A673 (cell line): ENCODE data around the gene WFDC13. TPM values are rescaled to one million over a fixed set of nuclear protein-coding genes. Genes with fewer than 3 reads are reported as not detected.

Experiments used
- microRNA-seq: library from miRNA; unstranded; fragments of <30 nt; microRNA quantifications from one replicate; pipeline ENCODE4 v1.2.0, GENCODE V29; 2021
- total RNA-seq: library from RNA; stranded (reverse); gene quantifications from 2 replicates; pipeline ENCODE4 v1.2.3, GENCODE V29; 2021

WFDC13 gene
- total RNA-seq, 1 experiment from 2014 or later: not detected

Small RNA genes within 50 kb of the gene (microRNA-seq; reads per million reads assigned to microRNA genes)
- not detected for gene MIR3617

Other genes with a start within 250 kb of the WFDC13 start
- gene WFDC2, start 232.3 kb upstream of the WFDC13 start, total RNA-seq: not detected in 2 replicates
- gene SPINT3, start 186.4 kb upstream of the WFDC13 start, total RNA-seq: not detected in 2 replicates
- gene WFDC6, start 162.6 kb upstream of the WFDC13 start, total RNA-seq: not detected in 2 replicates
- gene EPPIN, start 154.6 kb upstream of the WFDC13 start, total RNA-seq: not detected in 2 replicates
- gene WFDC8, start 122.8 kb upstream of the WFDC13 start, total RNA-seq: not detected in 2 replicates
- not detected in 2 replicates for gene WFDC10A, start 72.3 kb upstream of the WFDC13 start, total RNA-seq
- gene WFDC9, start 70.8 kb upstream of the WFDC13 start, total RNA-seq: not detected in 2 replicates
- gene WFDC11, start 31.8 kb upstream of the WFDC13 start, total RNA-seq: not detected in 2 replicates
- not detected in 2 replicates for gene WFDC10B, start 3.0 kb downstream of the WFDC13 start, total RNA-seq
- not detected in 2 replicates for gene SPINT4, start 20.3 kb downstream of the WFDC13 start, total RNA-seq
- 0.63 TPM in 1 of 2 replicates, not detected in the other for gene WFDC3, start 89.8 kb downstream of the WFDC13 start, total RNA-seq
- gene DNTTIP1, start 89.9 kb downstream of the WFDC13 start, total RNA-seq: 44.6 and 45.9 TPM in 2 replicates
- 241 and 249 TPM in 2 replicates for gene UBE2C, start 110.6 kb downstream of the WFDC13 start, total RNA-seq
- gene TNNC2, start 125.3 kb downstream of the WFDC13 start, total RNA-seq: not detected in 2 replicates
- 3.1 and 7.3 TPM in 2 replicates for gene SNX21, start 131.8 kb downstream of the WFDC13 start, total RNA-seq
- 16.9 and 19.8 TPM in 2 replicates for gene ACOT8, start 155.4 kb downstream of the WFDC13 start, total RNA-seq
- gene ZSWIM3, start 155.6 kb downstream of the WFDC13 start, total RNA-seq: 2.6 TPM in 2 replicates
- gene ZSWIM1, start 179.2 kb downstream of the WFDC13 start, total RNA-seq: 13.2 and 14.3 TPM in 2 replicates
- 1.9 and 2.0 TPM in 2 replicates for gene SPATA25, start 185.6 kb downstream of the WFDC13 start, total RNA-seq
- gene NEURL2, start 189.2 kb downstream of the WFDC13 start, total RNA-seq: 3.2 and 3.3 TPM in 2 replicates
- 76.7 and 83.5 TPM in 2 replicates for gene CTSA, start 189.3 kb downstream of the WFDC13 start, total RNA-seq
- gene PLTP, start 210.1 kb downstream of the WFDC13 start, total RNA-seq: 58.3 and 62.8 TPM in 2 replicates
- 47.5 and 55.8 TPM in 2 replicates for gene PCIF1, start 232.6 kb downstream of the WFDC13 start, total RNA-seq